ENCODE measurements around the gene KCNQ1.
"Not testable (repeated sequence)": the region's sequence is repeated elsewhere in the genome, so short reads cannot be mapped to it uniquely, and the experiment has no call there.

Gene KCNQ1

GRCh38 chr11:2477936-2478335, 33.1 kb downstream of the KCNQ1 start:
- no peaks in the 10 kb centered on the region for H3F3A ChIP-seq (ENCODE audit: insufficient read depth, low read length)
- no peaks in the 10 kb centered on the region; the same call in 1 of the 2 replicates for H3K27me3 ChIP-seq (ENCODE audit: insufficient read depth, low read length)
- H3K4me3 ChIP-seq (ENCODE audit: low read depth, low read length, poor library complexity, severe bottlenecking) = no peak overlapping the region
- no peak overlapping the region for H3K27ac ChIP-seq (ENCODE audit: low read depth, low read length, poor library complexity, severe bottlenecking)
- no peaks in the 10 kb centered on the region for H3K9me3 ChIP-seq (ENCODE audit: low read length)
- H3K79me2 ChIP-seq (ENCODE audit: insufficient read depth, low read length) = no peaks in the 10 kb centered on the region
- no peaks in the 10 kb centered on the region for H4K20me1 ChIP-seq (ENCODE audit: insufficient read depth, low read length)
- H3K4me1 ChIP-seq (ENCODE audit: insufficient read depth, low read length, severe bottlenecking) = no peaks in the 10 kb centered on the region
- H3K4me2 ChIP-seq (ENCODE audit: low read length) = no peak overlapping the region
- H2AFZ ChIP-seq (ENCODE audit: low read length) = no peak overlapping the region
- TF ChIP-seq, protein P1, sequence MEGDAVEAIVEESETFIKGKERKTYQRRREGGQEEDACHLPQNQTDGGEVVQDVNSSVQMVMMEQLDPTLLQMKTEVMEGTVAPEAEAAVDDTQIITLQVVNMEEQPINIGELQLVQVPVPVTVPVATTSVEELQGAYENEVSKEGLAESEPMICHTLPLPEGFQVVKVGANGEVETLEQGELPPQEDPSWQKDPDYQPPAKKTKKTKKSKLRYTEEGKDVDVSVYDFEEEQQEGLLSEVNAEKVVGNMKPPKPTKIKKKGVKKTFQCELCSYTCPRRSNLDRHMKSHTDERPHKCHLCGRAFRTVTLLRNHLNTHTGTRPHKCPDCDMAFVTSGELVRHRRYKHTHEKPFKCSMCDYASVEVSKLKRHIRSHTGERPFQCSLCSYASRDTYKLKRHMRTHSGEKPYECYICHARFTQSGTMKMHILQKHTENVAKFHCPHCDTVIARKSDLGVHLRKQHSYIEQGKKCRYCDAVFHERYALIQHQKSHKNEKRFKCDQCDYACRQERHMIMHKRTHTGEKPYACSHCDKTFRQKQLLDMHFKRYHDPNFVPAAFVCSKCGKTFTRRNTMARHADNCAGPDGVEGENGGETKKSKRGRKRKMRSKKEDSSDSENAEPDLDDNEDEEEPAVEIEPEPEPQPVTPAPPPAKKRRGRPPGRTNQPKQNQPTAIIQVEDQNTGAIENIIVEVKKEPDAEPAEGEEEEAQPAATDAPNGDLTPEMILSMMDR (IDR thresholded peaks at IDR 0.05; ENCODE audit: low read length) = no peak
- TF ChIP-seq EZH2 (IDR thresholded peaks at IDR 0.05; ENCODE audit: borderline replicate concordance, low read length) = no peak
- H3K9me2 ChIP-seq (ENCODE audit: low read depth, low read length) = no peaks in the 10 kb centered on the region
- no peak overlapping the region for H3K9ac ChIP-seq (ENCODE audit: low read length)
- no peaks in the 10 kb centered on the region; the same call in 1 of the 2 replicates for H3K36me3 ChIP-seq (ENCODE audit: insufficient read depth, low read length)

- not testable (repeated sequence) for H3K79me2 ChIP-seq (ENCODE audit: insufficient read depth, low read length); H3F3A ChIP-seq (ENCODE audit: insufficient read depth, low read length); H2AFZ ChIP-seq (ENCODE audit: low read length); H3K27me3 ChIP-seq (ENCODE audit: insufficient read depth, low read length); H3K36me3 ChIP-seq (ENCODE audit: insufficient read depth, low read length); H3K9me3 ChIP-seq (ENCODE audit: low read length); H3K4me1 ChIP-seq (ENCODE audit: insufficient read depth, low read length, severe bottlenecking); H3K9me2 ChIP-seq (ENCODE audit: low read depth, low read length); H3K9ac ChIP-seq (ENCODE audit: low read length); H3K27ac ChIP-seq (ENCODE audit: low read depth, low read length, poor library complexity, severe bottlenecking); H3K4me2 ChIP-seq (ENCODE audit: low read length); H3K4me3 ChIP-seq (ENCODE audit: low read depth, low read length, poor library complexity, severe bottlenecking); H4K20me1 ChIP-seq (ENCODE audit: insufficient read depth, low read length)
These were observed 35.5 kb downstream of the KCNQ1 start for GRCh38 chr11:2480067-2480873.

GRCh38 chr11:2480874-2481220, 36.0 kb downstream of the KCNQ1 start:
- H3K4me1 ChIP-seq (ENCODE audit: insufficient read depth, low read length, severe bottlenecking) = no peaks in the 10 kb centered on the region
- H3K9me3 ChIP-seq (ENCODE audit: low read length) = no peaks in the 10 kb centered on the region
- no peaks in the 10 kb centered on the region for H3K79me2 ChIP-seq (ENCODE audit: insufficient read depth, low read length)
- no peak overlapping the region for H3K4me2 ChIP-seq (ENCODE audit: low read length)
- no peak overlapping the region for H2AFZ ChIP-seq (ENCODE audit: low read length)
- no peak overlapping the region for H3K27ac ChIP-seq (ENCODE audit: low read depth, low read length, poor library complexity, severe bottlenecking)
- H3K36me3 ChIP-seq (ENCODE audit: insufficient read depth, low read length) = no peaks in the 10 kb centered on the region; the same call in 1 of the 2 replicates
- TF ChIP-seq, protein P1 (IDR thresholded peaks at IDR 0.05; ENCODE audit: low read length) = no peak
- no peak for TF ChIP-seq EZH2 (IDR thresholded peaks at IDR 0.05; ENCODE audit: borderline replicate concordance, low read length)
- no peak overlapping the region for H3K4me3 ChIP-seq (ENCODE audit: low read depth, low read length, poor library complexity, severe bottlenecking)
- no peak overlapping the region for H3K9ac ChIP-seq (ENCODE audit: low read length)
- H4K20me1 ChIP-seq (ENCODE audit: insufficient read depth, low read length) = no peaks in the 10 kb centered on the region
- no peaks in the 10 kb centered on the region for H3K9me2 ChIP-seq (ENCODE audit: low read depth, low read length)
- no peaks in the 10 kb centered on the region for H3F3A ChIP-seq (ENCODE audit: insufficient read depth, low read length)
- no peaks in the 10 kb centered on the region; the same call in 1 of the 2 replicates for H3K27me3 ChIP-seq (ENCODE audit: insufficient read depth, low read length)

DNA sequence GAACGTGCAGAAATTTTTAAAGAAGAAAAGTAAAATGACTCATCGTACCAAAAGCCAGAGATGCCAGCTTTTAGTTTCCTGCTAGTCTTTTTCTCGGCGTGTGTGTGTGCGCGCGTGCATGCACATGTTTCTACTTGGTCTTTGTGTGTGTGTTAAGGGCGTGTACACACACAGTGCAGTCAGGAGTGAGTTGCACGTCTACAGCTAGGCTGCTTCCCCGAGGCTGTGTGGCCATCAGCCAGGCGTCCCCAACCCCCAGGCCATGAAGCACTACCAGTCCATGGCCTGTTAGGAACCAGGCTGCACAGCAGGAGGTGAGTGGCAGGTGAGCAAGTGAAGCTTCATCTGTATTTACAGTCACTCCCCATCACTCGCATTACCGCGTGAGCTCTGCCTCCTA, 36.4 kb downstream of the KCNQ1 start:
- H3K9ac ChIP-seq (ENCODE audit: low read length) = no peak overlapping the region
- H4K20me1 ChIP-seq (ENCODE audit: insufficient read depth, low read length) = no peaks in the 10 kb centered on the region
- no peaks in the 10 kb centered on the region; the same call in 1 of the 2 replicates for H3K27me3 ChIP-seq (ENCODE audit: insufficient read depth, low read length)
- no peaks in the 10 kb centered on the region; the same call in 1 of the 2 replicates for H3K36me3 ChIP-seq (ENCODE audit: insufficient read depth, low read length)
- no peaks in the 10 kb centered on the region for H3K4me1 ChIP-seq (ENCODE audit: insufficient read depth, low read length, severe bottlenecking)
- no peak overlapping the region for H3K27ac ChIP-seq (ENCODE audit: low read depth, low read length, poor library complexity, severe bottlenecking)
- H3K4me3 ChIP-seq (ENCODE audit: low read depth, low read length, poor library complexity, severe bottlenecking) = no peak overlapping the region
- H3K79me2 ChIP-seq (ENCODE audit: insufficient read depth, low read length) = no peaks in the 10 kb centered on the region
- H3F3A ChIP-seq (ENCODE audit: insufficient read depth, low read length) = no peaks in the 10 kb centered on the region
- no peak overlapping the region for H2AFZ ChIP-seq (ENCODE audit: low read length)
- H3K9me3 ChIP-seq (ENCODE audit: low read length) = no peaks in the 10 kb centered on the region
- no peaks in the 10 kb centered on the region for H3K9me2 ChIP-seq (ENCODE audit: low read depth, low read length)
- TF ChIP-seq EZH2 (IDR thresholded peaks at IDR 0.05; ENCODE audit: borderline replicate concordance, low read length) = no peak
- TF ChIP-seq, protein P1 (IDR thresholded peaks at IDR 0.05; ENCODE audit: low read length) = no peak
- no peak overlapping the region for H3K4me2 ChIP-seq (ENCODE audit: low read length)
